Measurements from ENCODE around the gene CNTNAP1.

The CNTNAP1 gene

DNA sequence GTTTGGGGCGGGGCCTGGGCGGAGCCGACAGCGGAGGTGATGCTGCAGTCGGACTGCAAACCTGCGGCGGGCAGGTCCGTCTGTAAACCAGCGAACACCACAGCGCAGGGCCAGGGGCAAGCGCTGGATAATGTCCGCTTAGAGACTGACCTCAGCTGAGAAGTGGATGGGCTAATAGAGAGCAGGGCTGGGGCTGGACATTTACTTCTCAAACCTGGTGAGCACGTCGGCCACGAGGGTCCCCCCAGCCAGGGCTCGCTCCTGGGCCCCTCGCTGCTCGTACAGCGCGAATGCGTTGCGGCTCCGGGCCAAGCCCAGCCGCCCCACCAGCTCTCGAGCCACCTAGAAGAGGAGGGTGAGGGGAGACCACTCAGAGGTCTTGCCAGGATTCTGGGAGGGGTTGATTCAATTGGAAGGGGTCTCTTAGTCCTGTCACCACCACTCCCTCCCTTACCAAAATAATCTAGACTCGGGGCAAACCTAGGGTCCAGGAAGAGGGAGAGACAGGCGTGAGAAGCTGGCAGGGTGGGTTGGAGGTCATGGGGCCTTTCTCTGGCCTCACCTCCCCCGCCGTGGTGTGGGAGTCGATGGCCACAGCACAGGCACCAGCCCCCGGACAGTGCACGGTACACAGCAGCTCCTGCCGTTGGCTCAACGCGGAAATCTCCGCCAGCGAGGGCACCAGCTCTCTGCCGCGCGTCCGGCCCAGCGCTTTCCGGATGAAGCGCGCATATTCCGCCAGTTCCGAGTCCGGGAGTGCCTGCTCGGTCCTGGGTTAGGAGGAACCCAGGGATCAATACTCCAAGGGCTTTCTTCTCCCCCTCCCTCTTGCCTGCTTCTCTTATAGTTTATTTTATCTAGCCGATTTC lies 11.3 kb upstream of the CNTNAP1 start:
- TF ChIP-seq CTCF (IDR thresholded peaks at IDR 0.05; ENCODE audit: insufficient read depth, low read length, missing control alignments) = no peak
- H3K4me3 ChIP-seq (ENCODE audit: low read depth, low read length) = no peak overlapping the region
- DNase-seq (ENCODE audit: low read depth, low spot score) = no peak
- ChIA-PET CTCF (interaction anchor here (1.2 to 4.0 kb wide), 3 partner anchors 9 to 10 kb away, joined by 4 to 31 read pairs (median 4); partner anchors contain the start of gene TUBG2), POLR2A (no interaction called here)

GRCh38 chr17:42672038-42672437 lies 10.3 kb upstream of the CNTNAP1 start:
- POLR2A ChIA-PET = no interaction called here
- TF ChIP-seq CTCF (IDR thresholded peaks at IDR 0.05; ENCODE audit: insufficient read depth, low read length, missing control alignments) = no peak
- DNase-seq (ENCODE audit: low read depth, low spot score) = no peak
- H3K4me3 ChIP-seq (ENCODE audit: low read depth, low read length) = no peak overlapping the region
- CTCF ChIA-PET = interaction anchor here (0.9 to 4.0 kb wide), 3 partner anchors 9 to 66 kb away, joined by 3 to 31 read pairs (median 4); partner anchors contain the start of gene TUBG2

- CTCF ChIA-PET = interaction anchor here (0.9 to 4.0 kb wide), 6 partner anchors 10 to 95 kb away, joined by 3 to 31 read pairs (median 6); partner anchors contain the start of genes CNTNAP1, PSMC3IP and TUBG2
- no peak for TF ChIP-seq CTCF (IDR thresholded peaks at IDR 0.05; ENCODE audit: insufficient read depth, low read length, missing control alignments)
- POLR2A ChIA-PET = interaction anchor here (1.9 kb wide), 1 partner anchor 95 kb away, joined by 5 read pairs; the partner anchor contains the start of gene PSMC3IP
- no peak overlapping the region; the same call in 1 of the 2 replicates for H3K4me3 ChIP-seq (ENCODE audit: low read depth, low read length)
- DNase-seq (ENCODE audit: low read depth, low spot score) = no peak
Observed at GRCh38 chr17:42673266-42673884, 9.0 kb upstream of the CNTNAP1 start.

DNA sequence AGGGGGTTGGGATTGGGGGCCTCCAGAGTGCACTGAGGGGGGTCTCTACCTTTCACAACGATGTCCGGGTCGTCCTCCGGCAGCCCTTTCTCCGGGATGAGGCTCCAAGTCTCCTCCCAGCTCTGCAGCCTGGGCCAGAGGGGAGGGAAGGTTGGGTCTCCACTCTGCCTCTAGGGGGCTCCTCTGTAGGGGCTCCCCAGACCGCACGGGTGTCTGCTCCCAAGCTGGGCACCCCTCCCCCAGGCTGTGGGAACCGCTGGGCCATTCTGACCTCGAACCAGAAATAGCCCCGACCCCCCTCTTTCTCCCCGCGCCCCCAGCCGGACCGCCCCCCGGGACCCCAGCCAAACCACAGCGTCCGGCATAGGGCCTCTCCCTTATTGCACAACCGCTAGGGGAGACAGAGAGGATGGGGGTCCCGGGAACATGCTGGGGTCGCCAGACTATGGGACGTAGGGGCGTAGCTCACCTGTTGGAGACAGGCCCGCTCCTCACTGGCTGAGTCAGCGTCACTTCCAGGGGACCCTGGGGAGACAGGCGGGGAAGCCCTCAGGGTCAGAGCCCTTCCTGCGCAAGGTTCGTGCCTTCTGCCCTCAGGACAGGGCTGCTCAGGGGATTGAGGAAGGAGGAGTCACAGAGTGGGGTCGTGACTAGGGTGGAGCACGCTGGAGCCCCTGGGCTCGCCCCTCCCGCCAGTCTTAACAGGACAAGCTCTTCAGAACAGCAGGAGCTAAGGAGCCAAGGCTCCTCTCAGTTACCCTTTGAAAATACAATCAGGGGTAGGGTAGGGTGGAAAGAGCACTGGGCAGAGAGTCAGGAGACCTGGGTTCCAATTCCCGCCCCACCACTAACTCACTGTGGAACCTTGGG lies 8.2 kb upstream of the CNTNAP1 start:
- ChIA-PET CTCF (interaction anchor here (0.7 to 4.0 kb wide), 9 partner anchors 9 to 101 kb away, joined by 3 to 31 read pairs (median 3); partner anchors contain the start of genes CNTNAP1, PSMC3IP and TUBG2), POLR2A (interaction anchor here (0.8 to 1.9 kb wide), 2 partner anchors 65 to 96 kb away, joined by 3 to 5 read pairs; partner anchors contain the start of genes PSMC3IP, RETREG3 and TUBG1)
- H3K4me3 ChIP-seq (ENCODE audit: low read depth, low read length) = peak overlapping the region; percentile 94
- peak; percentile 68 for TF ChIP-seq CTCF (IDR thresholded peaks at IDR 0.05; ENCODE audit: insufficient read depth, low read length, missing control alignments)
- DNase-seq (ENCODE audit: low read depth, low spot score) = no peak

GRCh38 chr17:42674755-42675347 lies 7.5 kb upstream of the CNTNAP1 start:
- POLR2A ChIA-PET = interaction anchor here (0.8 to 1.9 kb wide), 2 partner anchors 65 to 97 kb away, joined by 3 to 5 read pairs; partner anchors contain the start of genes PSMC3IP, RETREG3 and TUBG1
- DNase-seq (ENCODE audit: low read depth, low spot score) = no peak
- no peak for TF ChIP-seq CTCF (IDR thresholded peaks at IDR 0.05; ENCODE audit: insufficient read depth, low read length, missing control alignments)
- CTCF ChIA-PET = interaction anchor here (0.7 to 4.0 kb wide), 10 partner anchors 8 to 102 kb away, joined by 3 to 31 read pairs (median 4); partner anchors contain the start of genes CNTNAP1, PSMC3IP and TUBG2
- H3K4me3 ChIP-seq (ENCODE audit: low read depth, low read length) = peak overlapping the region; percentile 94
